Mesendoderm (in vitro differentiated cells): Measurements from ENCODE around the gene LIG3.

ENCODE experiments used
- DNase-seq: peaks from one replicate; pipeline ENCODE4 v3.0.0; 2013
- H2AK5ac ChIP-seq: 2 replicates; pipeline ENCODE4 v1.6.1; 2013; ENCODE audit warnings: low read length, inconsistent platforms
- H2BK120ac ChIP-seq: 2 replicates; pipeline ENCODE4 v1.6.1; 2013; ENCODE audit warnings: low read depth, mild to moderate bottlenecking, low read length, moderate library complexity, mixed read lengths
- H2BK15ac ChIP-seq: replicated peaks from 2 replicates; pipeline ENCODE4 v1.6.1; 2013; ENCODE audit warnings: low read depth, mild to moderate bottlenecking, moderate library complexity
- H2BK5ac ChIP-seq: 2 replicates; pipeline ENCODE4 v1.6.1; 2013; ENCODE audit warnings: low read length, inconsistent platforms
- H3K18ac ChIP-seq: 2 replicates; pipeline ENCODE4 v1.6.1; 2013; ENCODE audit warnings: mild to moderate bottlenecking, low read length, mixed read lengths
- H3K23ac ChIP-seq: one replicate; pipeline ENCODE4 v1.6.1; 2013; ENCODE audit warnings: low read length
- H3K27ac ChIP-seq: 2 replicates; pipeline ENCODE4 v1.5.1; 2013; ENCODE audit warnings: low read depth, mild to moderate bottlenecking, inconsistent platforms, low read length, moderate library complexity
- H3K27me3 ChIP-seq: 2 replicates; pipeline ENCODE4 v1.6.1; 2013; ENCODE audit warnings: low read length, control low read depth, mild to moderate bottlenecking, inconsistent platforms; ENCODE audit not compliant: insufficient read depth, poor library complexity
- H3K36me3 ChIP-seq: 2 replicates; pipeline ENCODE4 v1.6.1; 2013; ENCODE audit warnings: low read length, inconsistent platforms; ENCODE audit not compliant: control insufficient read depth, insufficient read depth
- H3K4ac ChIP-seq: one replicate; pipeline ENCODE4 v1.6.1; 2013; ENCODE audit warnings: low read depth, mild to moderate bottlenecking, low read length, moderate library complexity
- H3K4me1 ChIP-seq: 2 replicates; pipeline ENCODE4 v1.6.1; 2013; ENCODE audit warnings: low read depth, low read length, inconsistent platforms; ENCODE audit not compliant: control insufficient read depth
- H3K4me2 ChIP-seq: 2 replicates; pipeline ENCODE4 v1.6.1; 2013; ENCODE audit warnings: low read length
- H3K4me3 ChIP-seq: 2 replicates; pipeline ENCODE4 v1.5.1; 2013; ENCODE audit warnings: mild to moderate bottlenecking, low read length
- H3K56ac ChIP-seq: one replicate; pipeline ENCODE4 v1.6.1; 2013; ENCODE audit warnings: low read length
- H3K79me1 ChIP-seq: 2 replicates; pipeline ENCODE4 v1.6.1; 2013; ENCODE audit warnings: low read length, inconsistent platforms
- H3K79me2 ChIP-seq: 2 replicates; pipeline ENCODE4 v1.6.1; 2013; ENCODE audit warnings: mild to moderate bottlenecking, low read length; ENCODE audit not compliant: control insufficient read depth, insufficient read depth
- H3K9ac ChIP-seq: 2 replicates; pipeline ENCODE4 v1.6.1; 2013; ENCODE audit warnings: low read length, inconsistent platforms
- H4K5ac ChIP-seq: one replicate; pipeline ENCODE4 v1.6.1; 2013; ENCODE audit warnings: low read length
- H4K8ac ChIP-seq: one replicate; pipeline ENCODE4 v1.6.1; 2013; ENCODE audit warnings: low read depth, mild to moderate bottlenecking, control low read depth, low read length, moderate library complexity
- WGBS: extraction: QIAGEN DNeasy Blood & Tissue Kit; methylation state at CpG from one replicate; pipeline ENCODE4 v1.1.7; 2013; ENCODE audit warnings: low lambda C conversion rate, missing lambda C conversion rate; ENCODE audit not compliant: insufficient coverage; ENCODE audit errors: extremely low coverage; 5-methylcytosine and 5-hydroxymethylcytosine counted together

Gene LIG3

GRCh38 chr17:35001549-35001948 lies 21.2 kb downstream of the LIG3 start:
- no peak overlapping the region for H3K4ac ChIP-seq
- H2AK5ac ChIP-seq = no peak overlapping the region
- DNase-seq = no peak
- H3K4me1 ChIP-seq = no peaks in the 10 kb centered on the region
- no peak overlapping the region for H4K8ac ChIP-seq
- no peak overlapping the region for H3K4me3 ChIP-seq
- no peak overlapping the region for H3K23ac ChIP-seq
- peaks cover 39% of the 10 kb centered on the region for H3K36me3 ChIP-seq
- no peaks in the 10 kb centered on the region for H3K79me1 ChIP-seq
- no peak overlapping the region for H2BK120ac ChIP-seq
- no peak overlapping the region for H3K9ac ChIP-seq
- H3K27ac ChIP-seq = no peak overlapping the region
- no peak overlapping the region for H2BK5ac ChIP-seq
- no peak overlapping the region for H3K56ac ChIP-seq
- no peak overlapping the region for H3K4me2 ChIP-seq
- H3K18ac ChIP-seq = no peak overlapping the region
- no peak overlapping the region for H2BK15ac ChIP-seq
- no peaks in the 10 kb centered on the region for H3K79me2 ChIP-seq
- no peaks in the 10 kb centered on the region for H3K27me3 ChIP-seq
- WGBS = no CpG with 5 or more reads among the region's 2 CpGs
- no peak overlapping the region for H4K5ac ChIP-seq

GRCh38 chr17:35002876-35003551 lies 22.7 kb downstream of the LIG3 start:
- Histone ChIP-seq H4K8ac (no peak overlapping the region), H3K36me3 (peaks cover 37% of the 10 kb centered on the region), H3K4me3 (no peak overlapping the region), H3K9ac (no peak overlapping the region), H3K4ac (no peak overlapping the region), H2BK15ac (no peak overlapping the region), H3K27ac (no peak overlapping the region), H4K5ac (no peak overlapping the region), H3K79me2 (no peaks in the 10 kb centered on the region), H3K23ac (no peak overlapping the region), H3K4me2 (no peak overlapping the region), H3K79me1 (no peaks in the 10 kb centered on the region), H3K27me3 (no peaks in the 10 kb centered on the region), H3K56ac (no peak overlapping the region), H2BK120ac (no peak overlapping the region), H2AK5ac (no peak overlapping the region), H3K4me1 (no peaks in the 10 kb centered on the region), H2BK5ac (no peak overlapping the region), H3K18ac (no peak overlapping the region)
- DNase-seq = no peak
- WGBS = no CpG with 5 or more reads among the region's 15 CpGs

- no CpG with 5 or more reads among the region's 4 CpGs for WGBS
- no peak overlapping the region for H3K4me2 ChIP-seq
- no peak overlapping the region for H3K9ac ChIP-seq
- no peaks in the 10 kb centered on the region for H3K79me1 ChIP-seq
- H3K4me1 ChIP-seq = no peaks in the 10 kb centered on the region
- no peak overlapping the region for H4K5ac ChIP-seq
- no peaks in the 10 kb centered on the region for H3K27me3 ChIP-seq
- H3K79me2 ChIP-seq = no peaks in the 10 kb centered on the region
- no peak overlapping the region for H2BK120ac ChIP-seq
- H3K4ac ChIP-seq = no peak overlapping the region
- H3K18ac ChIP-seq = no peak overlapping the region
- DNase-seq = no peak
- no peak overlapping the region for H3K23ac ChIP-seq
- H2AK5ac ChIP-seq = no peak overlapping the region
- no peak overlapping the region for H2BK5ac ChIP-seq
- H3K56ac ChIP-seq = no peak overlapping the region
- no peak overlapping the region for H4K8ac ChIP-seq
- peaks cover 30% of the 10 kb centered on the region for H3K36me3 ChIP-seq
- H2BK15ac ChIP-seq = no peak overlapping the region
- H3K27ac ChIP-seq = no peak overlapping the region
- no peak overlapping the region for H3K4me3 ChIP-seq
These were observed 23.5 kb downstream of the LIG3 start for GRCh38 chr17:35003778-35004177.

- peaks cover 19% of the 10 kb centered on the region for H3K36me3 ChIP-seq
- WGBS = no CpG with 5 or more reads among the region's 4 CpGs
- DNase-seq = no peak
These were observed 26.0 kb downstream of the LIG3 start for GRCh38 chr17:35006345-35006744.

GRCh38 chr17:35006961-35007360 lies 26.6 kb downstream of the LIG3 start:
- Histone ChIP-seq H3K4me1 (no peaks in the 10 kb centered on the region), H2BK120ac (no peak overlapping the region), H3K18ac (no peak overlapping the region), H2BK15ac (no peak overlapping the region), H3K4ac (no peak overlapping the region), H3K27me3 (no peaks in the 10 kb centered on the region), H3K79me2 (no peaks in the 10 kb centered on the region), H3K4me2 (no peak overlapping the region), H3K27ac (no peak overlapping the region), H3K4me3 (no peak overlapping the region), H4K5ac (no peak overlapping the region), H3K36me3 (peaks cover 15% of the 10 kb centered on the region), H3K9ac (no peak overlapping the region), H3K23ac (no peak overlapping the region), H3K56ac (no peak overlapping the region), H3K79me1 (no peaks in the 10 kb centered on the region), H4K8ac (no peak overlapping the region), H2AK5ac (no peak overlapping the region), H2BK5ac (no peak overlapping the region)
- WGBS = no CpG with 5 or more reads among the region's 1 CpG
- DNase-seq = no peak

More at GRCh38 chr17:35006345-35006744, 26.0 kb downstream of the LIG3 start:
- Histone ChIP-seq H3K79me2 (no peaks in the 10 kb centered on the region), H2BK120ac (no peak overlapping the region), H2AK5ac (no peak overlapping the region), H3K9ac (no peak overlapping the region), H3K27ac (no peak overlapping the region), H3K56ac (no peak overlapping the region), H4K5ac (no peak overlapping the region), H3K18ac (no peak overlapping the region), H3K4ac (no peak overlapping the region), H3K79me1 (no peaks in the 10 kb centered on the region), H3K23ac (no peak overlapping the region), H3K27me3 (no peaks in the 10 kb centered on the region), H4K8ac (no peak overlapping the region), H2BK5ac (no peak overlapping the region), H2BK15ac (no peak overlapping the region), H3K4me1 (no peaks in the 10 kb centered on the region), H3K4me3 (no peak overlapping the region), H3K4me2 (no peak overlapping the region)

- Histone ChIP-seq H3K18ac (no peak overlapping the region), H3K4me1 (no peaks in the 10 kb centered on the region), H3K4me3 (no peak overlapping the region), H3K27me3 (no peaks in the 10 kb centered on the region), H3K79me1 (no peaks in the 10 kb centered on the region), H2BK120ac (no peak overlapping the region), H2AK5ac (no peak overlapping the region), H2BK15ac (no peak overlapping the region), H3K4ac (no peak overlapping the region), H4K8ac (no peak overlapping the region), H3K9ac (no peak overlapping the region), H3K79me2 (no peaks in the 10 kb centered on the region), H4K5ac (no peak overlapping the region), H3K36me3 (peaks cover 2% of the 10 kb centered on the region), H3K4me2 (no peak overlapping the region), H2BK5ac (no peak overlapping the region), H3K56ac (no peak overlapping the region), H3K23ac (no peak overlapping the region), H3K27ac (no peak overlapping the region)
- no CpG with 5 or more reads among the region's 3 CpGs for WGBS
- DNase-seq = peak; percentile 15
These were observed 29.8 kb downstream of the LIG3 start for GRCh38 chr17:35010093-35010492.
